CD14-positive monocyte (primary cell): Measurements from ENCODE around the gene PBX4. TPM values are rescaled to one million over a fixed set of nuclear protein-coding genes. Genes with fewer than 3 reads are reported as not detected.

Experiments used
- DNase-seq, 3 donors: peaks; one replicate each; pipeline ENCODE4 v3.0.0-alpha.2; 2011 to 2022
- H2AFZ ChIP-seq: 2 replicates; pipeline ENCODE4 v1.6.0; 2012; ENCODE audit warnings: mild to moderate bottlenecking, low read depth, low read length, inconsistent platforms; ENCODE audit not compliant: insufficient read depth, poor library complexity, severe bottlenecking
- H3K27ac ChIP-seq, 2 donors: 1 replicate in 1 of 2; 2 replicates in 1 of 2; pipeline ENCODE4 v1.5.1; 2012 to 2013; ENCODE audit warnings: low read length in 2 of 2, control low read depth in 1 of 2, inconsistent platforms in 1 of 2, low read depth in 1 of 2, mild to moderate bottlenecking in 1 of 2
- H3K27me3 ChIP-seq, 2 donors: one replicate each; pipeline versions ENCODE4 v1.6.0 to v1.6.1; 2011 to 2013; ENCODE audit warnings: low read length in 2 of 2; ENCODE audit not compliant: control insufficient read depth in 2 of 2, insufficient read depth in 2 of 2
- H3K36me3 ChIP-seq, 2 donors: replicated peaks in 1 of 2; 1 replicate in 1 of 2; 2 replicates in 1 of 2; pipeline versions ENCODE4 v1.5.1 to v1.6.1; 2012 to 2013; ENCODE audit warnings: low read length in 2 of 2, control low read depth in 1 of 2, inconsistent platforms in 1 of 2, mild to moderate bottlenecking in 1 of 2; ENCODE audit not compliant: insufficient read depth in 2 of 2, control insufficient read depth in 1 of 2
- H3K4me1 ChIP-seq, 2 donors: 1 replicate in 1 of 2; 2 replicates in 1 of 2; pipeline versions ENCODE4 v1.5.1 to v1.6.1; 2012 to 2013; ENCODE audit warnings: low read length in 2 of 2, control low read depth in 1 of 2, inconsistent platforms in 1 of 2, mild to moderate bottlenecking in 1 of 2, moderate library complexity in 1 of 2; ENCODE audit not compliant: insufficient read depth in 2 of 2, control insufficient read depth in 1 of 2
- H3K4me2 ChIP-seq: replicated peaks from 2 replicates; pipeline ENCODE3; 2012; ENCODE audit warnings: low read length, moderate library complexity, mild to moderate bottlenecking; ENCODE audit not compliant: poor library complexity, severe bottlenecking; ENCODE audit errors: extremely low read depth
- H3K4me3 ChIP-seq, 3 experiments: fragments of 200-600 bp in 1 of 3; sonication (generic) in 1 of 3; replicated peaks in 1 of 3; 1 replicate in 2 of 3; 2 replicates in 1 of 3; pipeline ENCODE4 v1.5.1; 2011 to 2013; ENCODE audit warnings: low read length in 3 of 3, mild to moderate bottlenecking in 3 of 3, control low read depth in 2 of 3, low read depth in 2 of 3, inconsistent platforms in 1 of 3, moderate library complexity in 1 of 3
- H3K79me2 ChIP-seq: 2 replicates; pipeline ENCODE4 v1.6.0; 2012; ENCODE audit warnings: mild to moderate bottlenecking, control low read depth, inconsistent platforms, low read length, moderate library complexity; ENCODE audit not compliant: insufficient read depth
- H3K9ac ChIP-seq: 2 replicates; pipeline ENCODE4 v1.6.0; 2017; ENCODE audit warnings: low read length, mild to moderate bottlenecking; ENCODE audit not compliant: insufficient read depth, poor library complexity, severe bottlenecking
- H3K9me3 ChIP-seq, 2 donors: replicated peaks in 1 of 2; 1 replicate in 1 of 2; 2 replicates in 1 of 2; pipeline versions ENCODE4 v1.5.1 to v1.6.1; 2012 to 2013; ENCODE audit warnings: low read length in 2 of 2, control low read depth in 1 of 2; ENCODE audit not compliant: control insufficient read depth in 1 of 2, insufficient read depth in 1 of 2
- H4K20me1 ChIP-seq: 2 replicates; pipeline ENCODE4 v1.6.0; 2012; ENCODE audit warnings: mild to moderate bottlenecking, low read length, control low read depth, moderate library complexity; ENCODE audit not compliant: insufficient read depth
- H3K27ac Mint-ChIP-seq, 7 donors: one replicate each; pipeline ENCODE4 v1.8.0; 2020; ENCODE audit warnings: mild to moderate bottlenecking in 7 of 7, mixed read lengths in 7 of 7, moderate library complexity in 6 of 7, inconsistent platforms in 2 of 7
- H3K27me3 Mint-ChIP-seq, 3 donors: one replicate each; pipeline ENCODE4 v1.8.0; 2021 to 2022; ENCODE audit warnings: low read depth in 3 of 3, mild to moderate bottlenecking in 3 of 3, mixed read lengths in 3 of 3, moderate library complexity in 3 of 3, inconsistent platforms in 1 of 3
- H3K36me3 Mint-ChIP-seq, 2 donors: one replicate each; pipeline ENCODE4 v1.8.0; 2020; ENCODE audit warnings: mixed read lengths in 2 of 2, inconsistent platforms in 1 of 2, mild to moderate bottlenecking in 1 of 2
- H3K4me1 Mint-ChIP-seq: one replicate; pipeline ENCODE4 v1.8.0; 2020; ENCODE audit warnings: mild to moderate bottlenecking, mixed read lengths
- H3K4me3 Mint-ChIP-seq, 2 donors: one replicate each; pipeline ENCODE4 v1.8.0; 2020; ENCODE audit warnings: mild to moderate bottlenecking in 2 of 2, mixed read lengths in 2 of 2, moderate library complexity in 1 of 2
- H3K9me3 Mint-ChIP-seq, 7 donors: one replicate each; pipeline ENCODE4 v1.8.0; 2020 to 2022; ENCODE audit warnings: mixed read lengths in 7 of 7, mild to moderate bottlenecking in 6 of 7, moderate library complexity in 6 of 7, inconsistent platforms in 2 of 7
- WGBS: methylation state at CpG from one replicate; pipeline ENCODE4 v1.1.5; 2013; ENCODE audit warnings: missing lambda C conversion rate; ENCODE audit not compliant: insufficient coverage; 5-methylcytosine and 5-hydroxymethylcytosine counted together
- intact Hi-C, 2 donors: fragments of 100-400 bp; cut with micrococcal nuclease; formaldehyde crosslinking; loops; one replicate each; pipeline versions ENCODE4 v1.15.0 to v1.15.1; 2023
- polyA plus RNA-seq, 3 donors: library from polyadenylated mRNA; depleted of rRNA in 1 of 3; unstranded in 2 of 3; stranded (reverse) in 1 of 3; fragments of 300-500 nt in 2 of 3; fragments of >200 nt in 1 of 3; fragmentation: Illumina TruSeq in 2 of 3; gene quantifications; 1 replicate in 2 of 3; 2 replicates in 1 of 3; pipeline ENCODE4 v1.2.3, GENCODE V29; 2012 to 2021
- TF ChIP-seq, protein P1 (sequence below): fragments of 200-600 bp; IDR thresholded peaks from one replicate; pipeline ENCODE4 v1.8.0; 2022; ENCODE audit warnings: antibody characterized with exemption, mild to moderate bottlenecking

The PBX4 gene
- polyA plus RNA-seq, 3 donors: 2.4 TPM; not detected in 2

DNA sequence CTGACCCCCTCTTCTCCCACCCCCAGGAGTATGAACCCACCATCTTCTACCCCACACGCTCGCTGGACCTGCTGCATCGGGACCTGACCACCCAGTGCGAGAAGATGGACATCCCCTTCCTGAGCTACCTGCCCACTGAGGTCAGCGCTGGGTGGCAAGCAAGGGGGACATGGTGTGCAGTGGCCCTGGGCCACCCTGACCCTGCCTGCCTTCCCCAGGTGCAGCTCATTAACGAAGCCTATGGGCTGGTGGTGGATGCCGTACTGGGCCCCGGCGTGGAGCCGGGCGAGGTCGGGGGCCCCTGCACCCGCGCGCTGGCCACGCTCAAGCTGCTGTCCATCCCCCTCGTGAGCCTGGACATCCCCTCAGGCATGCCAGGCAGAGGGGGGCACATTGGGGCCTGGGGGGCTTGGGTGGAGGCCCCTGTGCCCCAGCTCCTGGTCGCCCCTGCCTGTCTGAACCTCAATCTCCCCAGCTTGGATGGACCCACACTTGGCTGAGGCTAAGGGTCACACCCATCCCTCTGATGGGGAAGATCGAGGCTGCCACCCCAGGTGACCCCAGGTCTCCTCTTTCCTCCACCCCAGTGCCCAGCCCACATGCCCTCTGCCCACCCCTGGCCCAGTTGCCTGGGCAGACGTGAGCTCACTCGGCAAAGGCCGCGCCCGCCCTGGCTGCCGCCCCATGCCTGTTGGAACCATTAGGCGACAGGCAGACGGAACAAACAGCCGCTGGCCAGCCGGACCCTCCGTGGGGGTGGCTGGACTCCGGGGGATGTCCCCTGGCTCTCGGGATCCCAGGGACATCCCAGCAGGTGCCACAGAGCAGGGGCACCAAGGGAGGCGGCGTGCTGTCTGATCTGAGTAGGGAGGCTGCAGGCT lies 82.9 kb downstream of the PBX4 start:
- peak overlapping the region in 1 of 7 donors; percentile 79 for H3K27ac Mint-ChIP-seq
- intact Hi-C loops: loop anchor here in 1 of 2 donors (10.0 kb wide), 1 partner anchor 239 kb away; no protein-coding TSS in a partner anchor
- peaks cover 8 to 16% of the 10 kb centered on the region in 2 donors for H3K9me3 ChIP-seq

More for the DNA sequence above, 82.9 kb downstream of the PBX4 start:
- no peaks in the 10 kb centered on the region for H3K36me3 ChIP-seq
- H3K9me3 Mint-ChIP-seq: peaks cover 0 to 21% (median 18%) of the 10 kb centered on the region in 7 donors
- TF ChIP-seq, protein P1, sequence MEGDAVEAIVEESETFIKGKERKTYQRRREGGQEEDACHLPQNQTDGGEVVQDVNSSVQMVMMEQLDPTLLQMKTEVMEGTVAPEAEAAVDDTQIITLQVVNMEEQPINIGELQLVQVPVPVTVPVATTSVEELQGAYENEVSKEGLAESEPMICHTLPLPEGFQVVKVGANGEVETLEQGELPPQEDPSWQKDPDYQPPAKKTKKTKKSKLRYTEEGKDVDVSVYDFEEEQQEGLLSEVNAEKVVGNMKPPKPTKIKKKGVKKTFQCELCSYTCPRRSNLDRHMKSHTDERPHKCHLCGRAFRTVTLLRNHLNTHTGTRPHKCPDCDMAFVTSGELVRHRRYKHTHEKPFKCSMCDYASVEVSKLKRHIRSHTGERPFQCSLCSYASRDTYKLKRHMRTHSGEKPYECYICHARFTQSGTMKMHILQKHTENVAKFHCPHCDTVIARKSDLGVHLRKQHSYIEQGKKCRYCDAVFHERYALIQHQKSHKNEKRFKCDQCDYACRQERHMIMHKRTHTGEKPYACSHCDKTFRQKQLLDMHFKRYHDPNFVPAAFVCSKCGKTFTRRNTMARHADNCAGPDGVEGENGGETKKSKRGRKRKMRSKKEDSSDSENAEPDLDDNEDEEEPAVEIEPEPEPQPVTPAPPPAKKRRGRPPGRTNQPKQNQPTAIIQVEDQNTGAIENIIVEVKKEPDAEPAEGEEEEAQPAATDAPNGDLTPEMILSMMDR: no peak
- no peaks in the 10 kb centered on the region for H3K79me2 ChIP-seq
- H3K36me3 Mint-ChIP-seq: peaks cover 2 to 10% of the 10 kb centered on the region in 2 donors
- H2AFZ ChIP-seq: no peak overlapping the region
- 96% methylated on average over 34 of the region's 34 CpGs for WGBS
- H3K9ac ChIP-seq: no peak overlapping the region
- no peak overlapping the region for H3K4me2 ChIP-seq
- H3K4me1 Mint-ChIP-seq: peaks cover 19% of the 10 kb centered on the region
- no peak overlapping the region for H3K4me3 ChIP-seq
- peaks cover 9 to 12% of the 10 kb centered on the region in 2 donors for H3K4me1 ChIP-seq
- H3K27ac ChIP-seq: no peak overlapping the region
- no peak overlapping the region for H3K4me3 Mint-ChIP-seq
- no peaks in the 10 kb centered on the region for H4K20me1 ChIP-seq
- no peak for DNase-seq
- peaks cover 32 to 47% (median 46%) of the 10 kb centered on the region in 3 donors for H3K27me3 Mint-ChIP-seq
- peaks cover 8 to 36% of the 10 kb centered on the region in 2 donors for H3K27me3 ChIP-seq
